Epithelial cell of proximal tubule (primary cell): ENCODE data around the gene FUT9. TPM values are rescaled to one million over a fixed set of nuclear protein-coding genes. Genes with fewer than 3 reads are reported as not detected.

Experiments
- DNase-seq: peaks from one replicate; pipeline ENCODE4 v3.0.0-alpha.2; 2011; ENCODE audit warnings: low read depth
- H3K4me3 ChIP-seq: 2 replicates; pipeline ENCODE4 v1.5.1; 2011; ENCODE audit warnings: low read depth, mild to moderate bottlenecking, low read length
- total RNA-seq: library from RNA; depleted of rRNA; stranded (reverse); fragments of >200 nt; gene quantifications from 2 replicates; pipeline ENCODE4 v1.2.3, GENCODE V29; 2015
- TF ChIP-seq, protein P1 (sequence below): conservative IDR thresholded peaks from 2 replicates; pipeline ENCODE4 v1.5.1; 2012; ENCODE audit warnings: low read depth, mild to moderate bottlenecking, low read length

The FUT9 gene
- total RNA-seq = 0.46 and 0.58 TPM in 2 replicates

DNA sequence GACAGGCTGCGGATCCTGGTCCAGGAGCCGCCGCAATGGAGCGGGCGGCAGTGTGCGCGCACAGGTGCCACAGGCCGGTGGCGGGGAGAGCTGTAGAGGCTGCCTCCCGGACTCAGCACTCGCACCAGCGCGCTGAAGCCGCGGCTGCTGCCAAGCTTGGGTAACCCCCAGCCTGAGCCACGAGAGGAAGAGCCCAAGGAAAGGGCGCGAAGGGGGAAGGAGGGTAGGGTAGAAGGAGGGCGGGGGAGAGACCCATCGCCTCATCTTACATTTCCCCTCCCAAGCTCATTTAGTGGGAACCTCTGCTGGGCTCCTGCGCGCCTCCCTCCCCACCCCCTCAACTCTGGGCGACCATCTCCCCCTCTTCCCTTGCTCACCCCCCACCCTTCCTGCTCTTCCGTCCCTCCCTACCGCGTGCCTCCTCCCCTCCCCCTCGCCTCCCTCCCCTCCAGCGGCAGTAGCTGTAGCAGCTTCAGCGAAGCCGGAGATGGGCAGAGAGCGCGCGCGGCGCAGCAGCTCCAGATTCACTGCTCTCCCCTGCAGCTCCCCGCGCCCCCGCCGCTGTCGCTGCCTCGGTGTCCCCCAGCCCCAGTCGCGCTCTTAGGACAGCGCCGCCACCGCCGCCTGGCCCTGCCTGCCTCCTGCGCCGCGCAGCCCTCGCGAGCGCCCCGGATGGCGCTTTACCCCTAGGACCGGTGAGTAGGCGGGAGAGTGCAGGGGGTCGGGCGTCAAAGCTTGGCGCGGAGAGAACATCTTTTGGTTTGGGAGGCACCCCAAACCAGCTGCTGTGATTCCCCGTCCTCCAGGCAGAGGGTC lies at the start of gene FUT9:
TSS of gene FUT9 (plus strand) at position 457 of the 816 bp plus-strand sequence. CDS start 187,182 bp downstream, outside the sequence.
- DNase-seq = no peak

DNA sequence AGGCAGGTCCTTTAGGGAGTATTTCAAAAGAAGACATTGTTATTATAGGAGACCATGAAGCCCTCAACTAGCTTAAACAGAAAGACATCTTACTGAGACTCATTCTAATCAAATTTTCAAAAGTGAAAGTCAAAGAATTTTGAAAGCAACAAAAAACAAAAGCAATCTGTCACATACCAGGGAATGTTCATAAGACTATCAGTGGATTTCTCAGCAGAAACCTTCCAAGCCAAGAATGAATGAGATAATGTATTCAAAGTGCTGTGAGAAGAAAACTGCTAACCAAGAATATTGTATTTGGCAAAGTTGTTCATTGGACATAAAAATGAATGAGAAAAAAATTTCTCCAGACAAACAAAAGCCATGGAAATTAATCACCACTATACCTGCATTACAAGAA lies 48.2 kb upstream of the FUT9 start:
- TF ChIP-seq, protein P1, sequence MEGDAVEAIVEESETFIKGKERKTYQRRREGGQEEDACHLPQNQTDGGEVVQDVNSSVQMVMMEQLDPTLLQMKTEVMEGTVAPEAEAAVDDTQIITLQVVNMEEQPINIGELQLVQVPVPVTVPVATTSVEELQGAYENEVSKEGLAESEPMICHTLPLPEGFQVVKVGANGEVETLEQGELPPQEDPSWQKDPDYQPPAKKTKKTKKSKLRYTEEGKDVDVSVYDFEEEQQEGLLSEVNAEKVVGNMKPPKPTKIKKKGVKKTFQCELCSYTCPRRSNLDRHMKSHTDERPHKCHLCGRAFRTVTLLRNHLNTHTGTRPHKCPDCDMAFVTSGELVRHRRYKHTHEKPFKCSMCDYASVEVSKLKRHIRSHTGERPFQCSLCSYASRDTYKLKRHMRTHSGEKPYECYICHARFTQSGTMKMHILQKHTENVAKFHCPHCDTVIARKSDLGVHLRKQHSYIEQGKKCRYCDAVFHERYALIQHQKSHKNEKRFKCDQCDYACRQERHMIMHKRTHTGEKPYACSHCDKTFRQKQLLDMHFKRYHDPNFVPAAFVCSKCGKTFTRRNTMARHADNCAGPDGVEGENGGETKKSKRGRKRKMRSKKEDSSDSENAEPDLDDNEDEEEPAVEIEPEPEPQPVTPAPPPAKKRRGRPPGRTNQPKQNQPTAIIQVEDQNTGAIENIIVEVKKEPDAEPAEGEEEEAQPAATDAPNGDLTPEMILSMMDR = no peak
- DNase-seq = no peak
- no peak overlapping the region for H3K4me3 ChIP-seq

More for the DNA sequence above, at the start of gene FUT9:
- peak within 1 kb of the TSS; percentile 37 for H3K4me3 ChIP-seq
- TF ChIP-seq, protein P1 = no peak

DNA sequence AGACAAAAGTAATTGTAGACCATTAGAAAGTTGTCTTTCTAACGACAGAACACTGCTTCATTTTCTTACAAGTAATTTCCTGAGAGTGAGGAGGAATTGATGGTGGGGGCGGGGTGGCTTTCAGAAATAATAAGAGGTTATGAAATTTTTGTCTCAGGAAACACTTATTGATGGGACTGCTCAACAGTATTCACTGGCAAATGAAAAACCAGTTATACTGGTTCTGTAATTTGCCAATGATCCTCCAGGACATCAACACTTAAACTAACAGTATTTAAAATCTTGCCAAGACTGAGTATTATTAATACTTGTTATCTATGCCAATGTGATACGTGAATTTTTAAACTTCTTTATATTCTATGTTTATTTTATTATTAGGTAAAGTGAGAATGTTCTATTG lies 41.8 kb upstream of the FUT9 start:
- DNase-seq = no peak
- TF ChIP-seq, protein P1 = no peak
- H3K4me3 ChIP-seq = no peak overlapping the region

DNA sequence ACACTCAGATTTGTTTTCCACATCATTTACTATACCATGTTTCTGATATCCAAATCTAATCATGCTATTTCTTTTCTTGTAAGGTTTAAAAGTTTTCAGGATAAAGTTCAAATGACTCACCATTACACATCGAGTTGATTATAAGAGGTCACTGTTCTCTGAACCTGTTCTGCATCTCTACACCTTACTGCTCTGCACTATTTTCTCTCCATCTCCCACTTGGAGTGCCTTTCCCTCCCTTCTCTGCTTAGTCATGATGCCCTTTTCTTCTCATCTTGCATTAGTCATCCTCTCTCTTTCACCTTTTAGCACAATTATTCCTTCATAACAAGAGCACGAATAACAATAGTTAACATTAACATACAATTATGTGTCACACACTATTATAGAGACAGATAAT lies 37.5 kb upstream of the FUT9 start:
- DNase-seq = peak; percentile 79
- TF ChIP-seq, protein P1 = no peak
- no peak overlapping the region for H3K4me3 ChIP-seq

DNA sequence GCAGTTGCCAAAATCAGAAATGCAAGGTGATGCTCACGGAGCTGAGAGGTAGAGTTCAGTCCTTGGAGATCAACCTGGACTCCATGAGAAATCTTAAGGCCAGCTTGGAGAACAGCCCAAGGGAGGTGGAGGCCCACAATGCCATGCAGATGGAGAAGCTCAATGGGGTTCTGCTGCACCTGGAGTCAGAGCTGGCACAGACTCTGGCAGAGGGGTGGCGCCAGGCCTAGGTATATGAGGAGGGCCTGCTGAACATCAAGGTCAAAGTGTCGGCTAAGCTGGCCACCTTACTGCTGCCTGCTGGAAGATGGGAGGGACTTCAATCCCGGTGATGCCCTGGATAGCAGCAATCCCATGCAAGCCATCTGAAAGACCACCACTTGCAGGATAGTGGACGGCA lies 23.9 kb upstream of the FUT9 start:
- no peak for DNase-seq
- H3K4me3 ChIP-seq = no peak overlapping the region
- TF ChIP-seq, protein P1 = no peak

DNA sequence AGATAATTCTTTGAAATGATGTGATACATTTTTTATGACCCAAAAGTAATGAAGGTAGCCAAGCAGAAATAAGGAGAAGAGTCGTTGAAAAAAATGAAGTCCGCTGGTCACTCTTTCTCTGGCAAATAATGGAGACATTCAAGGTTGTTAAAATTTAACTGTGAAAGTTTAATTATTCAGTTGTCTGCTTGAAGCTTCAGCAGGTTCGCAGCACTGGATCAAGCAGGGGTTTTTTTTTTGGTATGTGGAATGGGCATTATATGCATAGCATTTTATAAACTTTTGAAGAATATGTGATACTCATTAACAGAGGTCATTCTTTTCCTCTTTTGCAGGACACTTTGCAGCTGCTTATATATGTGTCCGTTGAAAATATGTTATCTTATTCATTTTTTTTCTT lies 21.6 kb upstream of the FUT9 start:
- TF ChIP-seq, protein P1 = no peak
- no peak for DNase-seq
- no peak overlapping the region for H3K4me3 ChIP-seq

DNA sequence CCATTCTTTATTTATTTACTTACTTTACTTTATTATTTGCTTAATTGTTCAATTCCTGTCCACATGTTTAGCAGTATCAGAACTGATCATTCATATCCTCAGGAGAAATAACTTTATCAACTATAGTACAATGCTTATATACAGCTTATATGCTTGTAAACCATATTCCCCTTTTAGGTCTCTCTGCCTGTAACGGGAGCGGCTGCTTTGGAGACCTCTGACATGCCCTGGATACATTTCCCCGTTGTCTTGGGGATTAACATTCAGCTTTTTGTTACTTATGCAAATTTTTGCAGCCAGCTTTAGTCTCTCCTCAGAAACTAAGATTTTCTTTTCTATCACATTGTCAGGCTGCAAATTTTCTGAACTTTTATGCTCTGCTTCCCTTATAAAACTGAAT lies 17.6 kb upstream of the FUT9 start:
- TF ChIP-seq, protein P1 = no peak
- no peak overlapping the region for H3K4me3 ChIP-seq
- no peak for DNase-seq
